GM21367 (cell line): ENCODE results near the gene ST8SIA6.
"Not testable (repeated sequence)": the region's sequence is repeated elsewhere in the genome, so short reads cannot be mapped to it uniquely, and the experiment has no call there.

Experiments
- ATAC-seq: cut with Tn5 transposase; IDR thresholded peaks from one replicate; pipeline ENCODE4 v1.9.1; 2021; ENCODE audit not compliant: unreplicated experiment

ST8SIA6 gene

GRCh38 chr10:17427666-17428350, 26.6 kb downstream of the ST8SIA6 start:
- ATAC-seq: no peak

GRCh38 chr10:17427201-17427600, 27.2 kb downstream of the ST8SIA6 start:
- no peak for ATAC-seq

- no peak for ATAC-seq
Observed at GRCh38 chr10:17426263-17426750, 28.1 kb downstream of the ST8SIA6 start.

GRCh38 chr10:17425584-17426262, 28.7 kb downstream of the ST8SIA6 start:
- ATAC-seq: no peak

GRCh38 chr10:17423632-17424186, 30.7 kb downstream of the ST8SIA6 start:
- ATAC-seq: no peak

GRCh38 chr10:17422931-17423330, 31.5 kb downstream of the ST8SIA6 start:
- no peak for ATAC-seq

- no peak for ATAC-seq
Observed at GRCh38 chr10:17418249-17418648, 36.1 kb downstream of the ST8SIA6 start.

- no peak for ATAC-seq
Observed at GRCh38 chr10:17416442-17417211, 37.8 kb downstream of the ST8SIA6 start.

- no peak for ATAC-seq
Observed at GRCh38 chr10:17415046-17415658, 39.2 kb downstream of the ST8SIA6 start.

- no peak for ATAC-seq
Observed at GRCh38 chr10:17414484-17414883, 39.9 kb downstream of the ST8SIA6 start.

- ATAC-seq: no peak
Observed at GRCh38 chr10:17413876-17414275, 40.5 kb downstream of the ST8SIA6 start.

GRCh38 chr10:17412323-17412722, 42.1 kb downstream of the ST8SIA6 start:
- no peak for ATAC-seq

GRCh38 chr10:17410907-17411306, 43.5 kb downstream of the ST8SIA6 start:
- no peak for ATAC-seq

GRCh38 chr10:17409170-17409733, 45.1 kb downstream of the ST8SIA6 start:
- no peak for ATAC-seq

- ATAC-seq: no peak
Observed at GRCh38 chr10:17407047-17407446, 47.3 kb downstream of the ST8SIA6 start.

- ATAC-seq: no peak
Observed at GRCh38 chr10:17406036-17406834, 48.2 kb downstream of the ST8SIA6 start.

GRCh38 chr10:17403161-17403560, 51.2 kb downstream of the ST8SIA6 start:
- ATAC-seq: no peak

GRCh38 chr10:17402040-17402439, 52.4 kb downstream of the ST8SIA6 start:
- not testable (repeated sequence) for ATAC-seq

GRCh38 chr10:17396004-17396403, 58.4 kb downstream of the ST8SIA6 start:
- no peak for ATAC-seq

GRCh38 chr10:17394854-17395253, 59.5 kb downstream of the ST8SIA6 start:
- no peak for ATAC-seq
